ENCODE data around the gene CLCNKB.

The CLCNKB gene

DNA sequence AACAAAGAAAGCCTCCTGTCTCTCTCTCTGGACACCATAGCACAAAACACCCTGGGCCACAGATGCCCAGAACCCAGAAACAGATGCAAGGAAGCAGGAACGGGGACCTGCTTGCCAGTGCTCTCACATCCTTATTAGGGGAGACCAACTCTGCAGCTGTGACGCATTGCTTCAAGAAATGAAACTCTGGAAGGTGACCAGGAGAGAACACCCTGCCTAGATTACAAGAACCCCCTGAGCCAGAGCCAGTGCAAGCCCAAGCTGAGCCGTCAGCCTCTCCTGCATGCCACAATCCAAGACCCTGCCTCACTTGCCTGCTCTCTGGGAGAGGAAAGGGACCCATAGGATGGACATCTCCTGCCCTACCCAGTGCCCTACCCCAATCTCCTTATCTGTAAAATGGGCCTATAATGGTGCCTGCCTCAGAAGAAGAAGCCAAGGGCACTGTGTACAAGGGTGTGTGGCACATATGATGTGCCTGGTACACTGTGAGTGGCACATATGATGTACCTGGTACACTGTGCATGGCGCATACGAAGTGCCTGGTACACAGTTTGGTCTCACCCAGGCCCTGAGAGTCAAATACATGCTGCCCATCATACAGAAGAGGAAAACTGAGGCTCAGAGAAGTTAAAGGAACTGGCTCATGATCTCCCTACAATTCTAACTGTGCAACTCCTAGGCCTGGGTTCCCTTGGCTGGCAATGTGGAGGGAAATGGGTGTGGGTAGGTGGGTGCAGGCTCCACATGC lies 46.7 kb downstream of the CLCNKB start:
- in situ Hi-C loops (cut with MboI; ENCODE audit: low sequenced_read_pairs), result loop anchor here (25.0 kb wide), 1 partner anchor 522 kb away; the partner anchor contains the start of gene NBPF1

DNA sequence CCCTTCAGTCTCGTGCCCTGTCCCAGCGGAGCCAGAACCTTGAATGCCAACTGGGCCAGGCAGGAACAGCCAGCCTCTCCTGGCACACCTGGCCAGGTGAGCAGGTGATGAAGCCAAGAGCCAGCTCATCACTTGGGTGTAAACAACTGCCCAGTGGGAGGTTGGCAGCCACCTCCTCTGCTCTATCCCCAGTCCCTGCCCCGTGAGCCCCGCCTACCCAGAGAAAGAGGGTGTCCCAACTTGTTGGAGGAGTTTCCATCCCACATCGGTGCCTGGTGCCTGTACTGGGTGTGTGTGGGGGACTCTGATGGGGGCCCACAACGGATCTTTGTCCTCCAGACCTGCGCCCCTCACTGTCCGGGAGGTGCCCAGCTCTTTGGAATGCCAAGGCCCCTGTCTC lies 47.7 kb downstream of the CLCNKB start:
- in situ Hi-C loops (cut with MboI; ENCODE audit: low sequenced_read_pairs), result loop anchor here (25.0 kb wide), 1 partner anchor 521 kb away; the partner anchor contains the start of gene NBPF1

DNA sequence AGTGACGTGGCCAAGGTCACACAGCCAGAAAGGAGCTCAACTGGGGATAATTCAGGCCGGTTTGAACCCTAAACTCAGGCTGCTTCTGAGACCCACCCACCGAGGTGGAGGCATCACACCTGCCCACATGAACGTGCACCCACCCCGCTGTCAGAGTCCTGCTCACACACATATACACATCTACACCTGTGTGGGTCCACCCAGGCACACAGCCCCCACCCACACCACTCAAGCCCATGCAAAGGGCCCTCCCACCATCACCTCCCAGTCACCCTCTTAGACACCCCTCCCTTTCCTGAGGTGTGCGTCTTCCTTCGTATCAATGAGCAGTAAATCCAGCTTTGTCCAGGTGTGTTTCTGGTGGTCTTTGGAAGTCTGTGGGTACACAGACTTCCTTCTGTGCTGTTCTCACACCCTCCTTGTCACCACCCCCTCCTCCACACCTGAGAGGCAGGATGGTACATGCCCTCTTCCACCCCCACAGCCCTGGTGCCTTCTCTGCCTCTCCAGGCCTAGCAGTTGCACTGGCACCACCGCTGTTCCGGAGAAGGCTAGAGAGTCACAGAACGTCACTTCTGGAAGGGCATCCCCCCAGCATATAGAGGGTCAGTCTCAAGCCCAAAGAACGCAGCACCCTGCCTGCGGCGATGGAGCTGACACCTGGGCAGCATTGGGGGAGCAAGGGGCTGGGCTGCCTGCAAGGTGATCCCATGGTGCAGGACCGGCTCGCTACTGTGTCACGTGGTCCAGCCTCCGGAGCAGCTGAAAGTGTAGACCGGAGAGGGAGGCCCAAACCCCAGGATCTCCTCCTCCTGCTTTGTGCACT lies 48.7 kb downstream of the CLCNKB start:
- in situ Hi-C loops (cut with MboI; ENCODE audit: low sequenced_read_pairs), result loop anchor here (25.0 kb wide), 1 partner anchor 520 kb away; the partner anchor contains the start of gene NBPF1

DNA sequence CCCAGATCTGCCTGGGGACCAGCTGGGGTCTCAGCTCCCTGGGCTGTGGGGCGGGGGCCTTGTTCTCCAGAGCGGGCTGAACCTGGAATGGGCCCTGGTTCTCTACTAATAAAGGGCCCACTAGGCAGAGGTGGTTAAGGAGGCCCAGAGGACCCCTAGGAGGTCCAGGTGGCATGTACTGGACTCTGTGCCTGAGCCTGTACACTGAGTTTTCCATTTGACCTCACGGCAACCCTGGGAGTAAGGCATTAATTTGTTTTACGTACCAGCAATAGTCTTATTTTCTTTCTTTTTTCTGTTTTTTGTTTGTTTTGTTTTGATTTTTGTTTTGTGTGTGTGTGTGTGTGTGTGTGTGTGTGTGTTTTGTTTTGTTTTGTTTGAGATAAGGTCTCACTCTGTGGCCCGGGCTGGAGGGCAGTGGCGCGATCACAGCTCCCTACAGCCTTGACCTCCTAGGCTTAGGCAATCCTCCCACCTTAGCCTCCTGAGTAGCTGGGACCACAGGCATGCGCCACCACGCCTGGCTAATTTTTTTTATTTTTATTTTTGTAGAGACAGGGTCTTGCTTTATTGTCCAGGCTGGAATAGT lies 49.4 kb downstream of the CLCNKB start:
- in situ Hi-C loops (cut with MboI; ENCODE audit: low sequenced_read_pairs), result loop anchor here (25.0 kb wide), 1 partner anchor 519 kb away; the partner anchor contains the start of gene NBPF1

DNA sequence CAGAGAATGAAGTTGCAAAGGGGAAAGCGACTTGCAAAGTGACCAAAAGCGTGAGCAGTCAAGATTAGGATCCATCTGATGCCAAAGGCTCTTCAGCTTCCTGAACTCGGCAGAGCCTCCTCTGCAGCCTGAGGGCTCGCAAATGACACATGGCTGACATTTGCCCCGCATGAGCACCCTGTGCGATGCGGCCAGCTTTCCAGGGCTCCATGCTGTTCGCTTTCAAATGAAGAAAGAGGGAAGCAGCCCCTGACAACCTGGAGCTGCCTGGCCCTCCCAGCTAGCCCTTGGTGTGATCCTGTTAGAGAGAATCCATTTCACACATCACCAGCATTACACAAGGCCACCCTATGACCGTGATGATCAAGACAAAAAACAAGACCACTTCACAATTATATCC lies 50.0 kb downstream of the CLCNKB start:
- in situ Hi-C loops (cut with MboI; ENCODE audit: low sequenced_read_pairs), result loop anchor here (25.0 kb wide), 1 partner anchor 519 kb away; the partner anchor contains the start of gene NBPF1

DNA sequence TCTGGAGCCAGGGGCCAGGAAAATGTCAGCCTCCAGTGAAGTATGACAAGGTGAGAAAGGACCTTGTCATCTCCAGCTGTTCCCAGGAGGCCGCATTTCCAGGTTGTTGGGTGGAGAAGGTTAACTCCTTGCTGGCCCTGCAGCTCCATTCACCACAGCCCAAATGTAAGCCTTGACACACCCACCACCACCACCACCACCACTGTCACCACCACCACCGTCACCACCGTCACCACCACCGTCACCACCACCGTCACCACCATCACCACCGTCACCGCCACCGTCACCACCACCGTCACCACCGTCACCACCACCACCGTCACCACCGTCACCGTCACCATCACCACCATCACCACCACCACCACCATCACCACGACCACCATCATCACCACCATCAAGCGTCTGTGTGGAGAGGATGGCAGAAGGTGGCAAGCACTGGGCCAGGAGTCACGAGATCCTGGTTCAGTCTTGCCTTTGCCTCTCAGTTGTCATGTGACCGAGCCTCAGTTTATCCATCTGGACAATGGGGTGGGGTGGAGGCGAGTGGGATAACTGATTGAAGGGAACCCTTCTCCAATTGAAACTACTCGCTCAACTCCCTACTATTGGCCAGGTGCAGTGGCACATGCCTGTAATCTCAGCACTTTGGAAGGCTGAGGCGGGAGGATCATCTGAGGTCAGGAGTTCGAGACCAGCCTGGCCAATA lies 51.0 kb downstream of the CLCNKB start:
- in situ Hi-C loops (cut with MboI; ENCODE audit: low sequenced_read_pairs), result loop anchor here (25.0 kb wide), 1 partner anchor 518 kb away; the partner anchor contains the start of gene NBPF1

DNA sequence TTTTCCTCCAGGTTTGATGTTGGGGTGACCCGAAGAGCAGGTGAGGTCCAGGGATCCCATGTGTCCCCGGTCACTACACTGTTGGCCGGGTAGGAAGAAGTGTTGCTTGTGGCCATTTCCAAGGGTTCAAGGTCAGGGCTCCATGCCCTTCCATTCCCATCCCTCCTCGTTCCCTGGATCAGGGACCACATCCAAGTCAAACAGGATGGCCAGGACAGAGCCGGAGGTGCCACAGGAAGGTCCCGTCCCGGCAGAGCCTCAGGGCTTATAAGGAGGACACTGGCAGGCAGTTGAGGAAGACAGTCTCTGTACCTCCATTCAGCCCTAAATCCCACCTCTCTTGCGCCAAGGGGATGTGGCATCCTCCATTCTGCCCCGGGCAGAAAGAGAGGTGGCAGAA lies 51.9 kb downstream of the CLCNKB start:
- in situ Hi-C loops (cut with MboI; ENCODE audit: low sequenced_read_pairs), result loop anchor here (25.0 kb wide), 1 partner anchor 517 kb away; the partner anchor contains the start of gene NBPF1

DNA sequence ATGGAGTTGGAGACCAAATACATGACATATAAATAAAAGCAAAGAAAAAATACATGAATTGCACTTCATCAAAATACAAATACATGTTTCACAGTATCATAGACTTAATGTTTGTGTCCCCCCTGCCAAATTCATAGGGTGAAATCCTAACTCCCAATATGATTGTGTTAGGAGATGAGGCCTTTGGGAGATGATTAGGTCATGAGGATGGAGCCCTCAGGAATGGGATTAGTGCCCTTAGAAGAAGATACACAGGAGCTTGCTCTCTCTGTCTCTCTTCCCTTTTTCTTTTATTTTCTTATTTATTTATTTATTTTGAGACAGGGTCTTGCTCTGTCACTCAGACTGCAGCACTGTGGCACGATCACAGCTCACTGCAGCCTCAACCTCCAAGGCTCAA lies 55.8 kb downstream of the CLCNKB start:
- in situ Hi-C loops (cut with MboI; ENCODE audit: low sequenced_read_pairs), result loop anchor here (25.0 kb wide), 1 partner anchor 513 kb away; the partner anchor contains the start of gene NBPF1

DNA sequence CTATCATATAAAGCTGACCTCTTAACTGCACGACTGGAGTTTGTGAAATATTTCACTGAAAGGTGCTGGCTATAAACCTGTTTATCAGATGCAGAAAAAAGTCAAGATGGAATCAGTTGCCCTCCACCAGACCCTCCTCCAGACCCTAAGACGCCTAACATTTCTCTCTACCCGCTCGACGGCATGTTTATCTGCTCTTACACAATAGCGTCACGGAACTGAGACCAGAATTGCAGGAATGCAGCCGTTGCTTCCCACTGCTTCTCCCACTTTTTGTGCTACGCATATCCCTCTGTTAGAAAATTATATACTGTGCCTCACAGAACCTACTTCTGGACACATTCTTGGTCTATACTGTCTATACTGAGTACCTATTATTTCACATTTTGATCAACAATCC lies 58.0 kb downstream of the CLCNKB start:
- in situ Hi-C loops (cut with MboI; ENCODE audit: low sequenced_read_pairs), result no loop called here

All from HL-60/S4 treated with retinoic acid at 250 ng/mL for 4 days and 3 days (cell line).